Sigmoid colon (tissue), 4 donors: Measurements from ENCODE around the gene C14orf119.

Source experiments
- CTCF ChIP-seq, 4 experiments: fragments of 450-650 bp in 3 of 4; fragments of 200-600 bp in 1 of 4; IDR thresholded peaks; one replicate each; pipeline ENCODE4 v1.5.1; 2016 to 2019; ENCODE audit warnings: antibody characterized with exemption in 4 of 4, mild to moderate bottlenecking in 3 of 4, moderate library complexity in 2 of 4
- POLR2A ChIP-seq, 2 donors: fragments of 450-650 bp; IDR thresholded peaks; one replicate each; pipeline ENCODE4 v1.6.1; 2016; ENCODE audit warnings: antibody characterized with exemption in 2 of 2, mild to moderate bottlenecking in 2 of 2, moderate library complexity in 2 of 2
- POLR2AphosphoS5 ChIP-seq, 4 donors: sonication (generic); formaldehyde crosslinking; IDR thresholded peaks; one replicate each; pipeline ENCODE4 v1.6.1; 2017; ENCODE audit warnings: antibody characterized with exemption in 4 of 4

- TF ChIP-seq CTCF (IDR thresholded peaks at IDR 0.05) (no peak), POLR2A (IDR thresholded peaks at IDR 0.05) (no peak), POLR2AphosphoS5 (IDR thresholded peaks at IDR 0.05) (no peak)
Measured at GRCh38 chr14:23123419-23123818, 28.1 kb downstream of the C14orf119 start.
